AG09309 (cell line): Measurements from ENCODE around the gene NKX3-2.
"Not testable (repeated sequence)": the region's sequence is repeated elsewhere in the genome, so short reads cannot be mapped to it uniquely, and the experiment has no call there.

Experiments used
- DNase-seq: peaks from one replicate; pipeline ENCODE4 v3.0.0-alpha.2; 2010; ENCODE audit warnings: low read depth
- H3K4me3 ChIP-seq: 2 replicates; pipeline ENCODE4 v1.5.1; 2011; ENCODE audit warnings: mild to moderate bottlenecking, low read depth, low read length, moderate library complexity; ENCODE audit not compliant: control insufficient read depth
- CTCF ChIP-seq: IDR thresholded peaks from 2 replicates; pipeline ENCODE4 v1.5.1; 2011; ENCODE audit warnings: mild to moderate bottlenecking, low read depth, low read length, inconsistent platforms; ENCODE audit not compliant: insufficient read depth, control insufficient read depth; ENCODE audit errors: missing control alignments

Gene NKX3-2

GRCh38 chr4:13570916-13571315 lies 26.6 kb upstream of the NKX3-2 start:
- no peak for DNase-seq
- no peak for TF ChIP-seq CTCF
- no peak overlapping the region for H3K4me3 ChIP-seq

GRCh38 chr4:13567125-13567524 lies 22.8 kb upstream of the NKX3-2 start:
- DNase-seq: no peak
- no peak for TF ChIP-seq CTCF
- H3K4me3 ChIP-seq: no peak overlapping the region

- no peak for TF ChIP-seq CTCF
- H3K4me3 ChIP-seq: no peak overlapping the region
- no peak for DNase-seq
Measured at GRCh38 chr4:13562876-13563275, 18.6 kb upstream of the NKX3-2 start.

GRCh38 chr4:13561673-13562072 lies 17.4 kb upstream of the NKX3-2 start:
- DNase-seq: no peak
- H3K4me3 ChIP-seq: no peak overlapping the region
- no peak for TF ChIP-seq CTCF

GRCh38 chr4:13560111-13560510 lies 15.8 kb upstream of the NKX3-2 start:
- not testable (repeated sequence) for DNase-seq, H3K4me3 ChIP-seq

GRCh38 chr4:13559413-13559812 lies 15.1 kb upstream of the NKX3-2 start:
- DNase-seq: peak; percentile 40
- no peak for TF ChIP-seq CTCF
- no peak overlapping the region for H3K4me3 ChIP-seq

- no peak overlapping the region for H3K4me3 ChIP-seq
- TF ChIP-seq CTCF: no peak
- DNase-seq: no peak
Measured at GRCh38 chr4:13558881-13559280, 14.6 kb upstream of the NKX3-2 start.
